Measurements from ENCODE around the gene CDK6.

DNA sequence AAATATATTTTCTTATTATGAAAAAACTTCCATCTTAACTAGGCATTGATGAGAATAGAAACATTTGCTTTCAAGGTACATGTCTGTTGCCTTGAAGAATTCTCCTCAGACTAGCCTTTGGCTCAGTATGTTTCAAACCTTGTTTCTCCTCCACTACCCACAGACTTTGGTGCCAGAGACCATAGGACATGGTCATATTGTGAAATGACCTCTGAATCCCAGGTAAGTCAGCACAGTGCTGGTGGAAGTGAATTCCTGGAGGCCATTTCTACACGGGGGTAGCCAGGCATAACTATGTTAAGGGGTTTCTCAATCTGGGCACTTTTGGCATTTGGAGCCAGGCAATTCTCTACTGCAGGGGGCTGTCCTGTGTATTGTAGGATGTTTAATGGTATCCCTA, 133.8 kb downstream of the CDK6 start:
- TF ChIP-seq CTCF (IDR thresholded peaks at IDR 0.05; ENCODE audit: low read length) (no peak), EZH2 (IDR thresholded peaks at IDR 0.05; ENCODE audit: borderline replicate concordance, low read length) (no peak)

Data from OCI-LY1 (cell line).